ENCODE results near the gene MOCS2.

Gene MOCS2

GRCh38 chr5:53063791-53064190 lies 45.8 kb downstream of the MOCS2 start:
- no peak for DNase-seq (ENCODE audit: low spot score)

GRCh38 chr5:53063176-53063575 lies 46.4 kb downstream of the MOCS2 start:
- H3K4me1 ChIP-seq (ENCODE audit: insufficient read depth, poor library complexity, severe bottlenecking): peaks cover 5% of the 10 kb centered on the region
- peaks cover 100% of the 10 kb centered on the region for H3K36me3 ChIP-seq (ENCODE audit: low read depth)
- H3K9me3 ChIP-seq (ENCODE audit: severe bottlenecking): no peaks in the 10 kb centered on the region
- ATAC-seq (ENCODE audit: low read depth) (no peak), DNase-seq (ENCODE audit: low spot score) (no peak)
- H3K27me3 ChIP-seq (ENCODE audit: insufficient read depth, poor library complexity, severe bottlenecking): no peaks in the 10 kb centered on the region
- TF ChIP-seq CTCF (IDR thresholded peaks at IDR 0.05; ENCODE audit: poor library complexity, severe bottlenecking): no peak
- H3K27ac ChIP-seq (ENCODE audit: poor library complexity, severe bottlenecking): no peak overlapping the region
- no peak overlapping the region for H3K4me3 ChIP-seq (ENCODE audit: severe bottlenecking)

More at GRCh38 chr5:53063791-53064190, 45.8 kb downstream of the MOCS2 start:
- Histone ChIP-seq H3K9me3 (ENCODE audit: severe bottlenecking) (no peaks in the 10 kb centered on the region), H3K4me3 (ENCODE audit: severe bottlenecking) (no peak overlapping the region), H3K27me3 (ENCODE audit: insufficient read depth, poor library complexity, severe bottlenecking) (no peaks in the 10 kb centered on the region), H3K36me3 (ENCODE audit: low read depth) (peaks cover 100% of the 10 kb centered on the region), H3K27ac (ENCODE audit: poor library complexity, severe bottlenecking) (no peak overlapping the region), H3K4me1 (ENCODE audit: insufficient read depth, poor library complexity, severe bottlenecking) (peaks cover 5% of the 10 kb centered on the region)
- no peak for TF ChIP-seq CTCF (IDR thresholded peaks at IDR 0.05; ENCODE audit: poor library complexity, severe bottlenecking)
- ATAC-seq (ENCODE audit: low read depth): no peak

GRCh38 chr5:53059281-53059680 lies 50.3 kb downstream of the MOCS2 start:
- no peak for TF ChIP-seq CTCF (IDR thresholded peaks at IDR 0.05; ENCODE audit: poor library complexity, severe bottlenecking)
- ATAC-seq (ENCODE audit: low read depth) (peak; percentile 84), DNase-seq (ENCODE audit: low spot score) (no peak)
- Histone ChIP-seq H3K27ac (ENCODE audit: poor library complexity, severe bottlenecking) (no peak overlapping the region), H3K4me3 (ENCODE audit: severe bottlenecking) (no peak overlapping the region), H3K36me3 (ENCODE audit: low read depth) (peaks cover 98% of the 10 kb centered on the region), H3K4me1 (ENCODE audit: insufficient read depth, poor library complexity, severe bottlenecking) (peaks cover 5% of the 10 kb centered on the region), H3K27me3 (ENCODE audit: insufficient read depth, poor library complexity, severe bottlenecking) (no peaks in the 10 kb centered on the region), H3K9me3 (ENCODE audit: severe bottlenecking) (no peaks in the 10 kb centered on the region)

- no peaks in the 10 kb centered on the region for H3K9me3 ChIP-seq (ENCODE audit: severe bottlenecking)
- no peak for DNase-seq (ENCODE audit: low spot score)
- H3K27me3 ChIP-seq (ENCODE audit: insufficient read depth, poor library complexity, severe bottlenecking): no peaks in the 10 kb centered on the region
- H3K4me1 ChIP-seq (ENCODE audit: insufficient read depth, poor library complexity, severe bottlenecking): peaks cover 5% of the 10 kb centered on the region
- ATAC-seq (ENCODE audit: low read depth): no peak
- H3K4me3 ChIP-seq (ENCODE audit: severe bottlenecking): no peak overlapping the region
- no peak overlapping the region for H3K27ac ChIP-seq (ENCODE audit: poor library complexity, severe bottlenecking)
- peaks cover 98% of the 10 kb centered on the region for H3K36me3 ChIP-seq (ENCODE audit: low read depth)
- TF ChIP-seq CTCF (IDR thresholded peaks at IDR 0.05; ENCODE audit: poor library complexity, severe bottlenecking): no peak
These were observed 54.2 kb downstream of the MOCS2 start for GRCh38 chr5:53055365-53055764.

GRCh38 chr5:53053364-53053763 lies 56.2 kb downstream of the MOCS2 start:
- DNase-seq (ENCODE audit: low spot score) (no peak), ATAC-seq (ENCODE audit: low read depth) (no peak)
- TF ChIP-seq CTCF (IDR thresholded peaks at IDR 0.05; ENCODE audit: poor library complexity, severe bottlenecking): no peak
- no peaks in the 10 kb centered on the region for H3K27me3 ChIP-seq (ENCODE audit: insufficient read depth, poor library complexity, severe bottlenecking)
- H3K36me3 ChIP-seq (ENCODE audit: low read depth): peaks cover 98% of the 10 kb centered on the region
- no peaks in the 10 kb centered on the region for H3K4me1 ChIP-seq (ENCODE audit: insufficient read depth, poor library complexity, severe bottlenecking)
- H3K9me3 ChIP-seq (ENCODE audit: severe bottlenecking): no peaks in the 10 kb centered on the region
- H3K4me3 ChIP-seq (ENCODE audit: severe bottlenecking): no peak overlapping the region
- H3K27ac ChIP-seq (ENCODE audit: poor library complexity, severe bottlenecking): no peak overlapping the region

Measured in RWPE2 (cell line).